AG09309 (cell line): Measurements from ENCODE around the gene MKS1.

ENCODE experiments used
- DNase-seq: peaks from one replicate; pipeline ENCODE4 v3.0.0-alpha.2; 2010; ENCODE audit warnings: low read depth
- H3K4me3 ChIP-seq: 2 replicates; pipeline ENCODE4 v1.5.1; 2011; ENCODE audit warnings: mild to moderate bottlenecking, low read depth, low read length, moderate library complexity; ENCODE audit not compliant: control insufficient read depth
- CTCF ChIP-seq: IDR thresholded peaks from 2 replicates; pipeline ENCODE4 v1.5.1; 2011; ENCODE audit warnings: mild to moderate bottlenecking, low read depth, low read length, inconsistent platforms; ENCODE audit not compliant: insufficient read depth, control insufficient read depth; ENCODE audit errors: missing control alignments

MKS1 gene

GRCh38 chr17:58250344-58251011 lies 31.4 kb upstream of the MKS1 start:
- H3K4me3 ChIP-seq, result no peak overlapping the region
- DNase-seq, result no peak
- TF ChIP-seq CTCF, result no peak

GRCh38 chr17:58249270-58250133 lies 30.4 kb upstream of the MKS1 start:
- peak overlapping the region; percentile 49 for H3K4me3 ChIP-seq
- TF ChIP-seq CTCF, result peak; percentile 96
- DNase-seq, result no peak

- H3K4me3 ChIP-seq, result peak overlapping the region; percentile 49
- no peak for DNase-seq
- no peak for TF ChIP-seq CTCF
Observed at GRCh38 chr17:58248955-58249269, 29.9 kb upstream of the MKS1 start.

DNA sequence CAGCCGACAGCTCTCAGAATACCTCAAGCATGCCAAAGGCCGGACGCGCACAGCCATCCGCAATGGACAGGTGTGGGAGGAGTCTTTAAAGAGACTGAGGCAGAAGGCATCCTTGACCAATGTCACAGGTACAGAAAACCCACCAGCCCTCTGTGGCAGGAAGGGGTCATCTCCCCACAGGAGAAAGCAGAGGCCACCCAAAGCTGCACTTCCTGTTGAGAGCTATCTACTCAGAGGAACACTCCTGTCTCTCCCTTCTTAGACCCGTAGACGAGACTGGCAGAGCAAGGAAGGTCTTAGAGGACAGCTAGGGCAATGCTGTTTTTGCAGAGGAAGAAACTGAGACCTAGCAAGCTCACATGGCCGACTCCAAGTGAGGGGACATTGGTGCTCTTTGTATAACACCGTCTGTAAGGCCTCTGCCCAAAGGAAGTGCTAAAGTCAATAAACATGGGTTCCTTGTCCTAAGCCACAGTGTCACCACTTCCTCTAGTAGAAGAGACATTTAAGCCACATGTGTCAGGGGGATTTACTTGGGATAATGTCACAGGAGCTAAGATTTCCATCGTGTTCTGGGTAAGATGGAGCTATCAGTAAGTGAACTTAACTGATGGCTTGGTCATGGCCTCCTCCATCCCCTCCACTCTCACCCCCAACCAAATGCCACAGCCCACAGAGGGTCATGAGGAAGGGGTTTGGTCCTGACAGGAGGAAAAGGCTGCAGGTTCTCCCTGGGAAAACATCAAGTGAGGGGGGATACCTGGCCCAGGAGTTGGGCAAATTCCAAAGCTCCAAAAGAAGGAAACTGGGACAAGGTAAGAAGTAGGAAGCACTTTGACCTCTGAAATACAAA lies 28.7 kb upstream of the MKS1 start:
- DNase-seq, result no peak
- no peak overlapping the region for H3K4me3 ChIP-seq
- no peak for TF ChIP-seq CTCF

DNA sequence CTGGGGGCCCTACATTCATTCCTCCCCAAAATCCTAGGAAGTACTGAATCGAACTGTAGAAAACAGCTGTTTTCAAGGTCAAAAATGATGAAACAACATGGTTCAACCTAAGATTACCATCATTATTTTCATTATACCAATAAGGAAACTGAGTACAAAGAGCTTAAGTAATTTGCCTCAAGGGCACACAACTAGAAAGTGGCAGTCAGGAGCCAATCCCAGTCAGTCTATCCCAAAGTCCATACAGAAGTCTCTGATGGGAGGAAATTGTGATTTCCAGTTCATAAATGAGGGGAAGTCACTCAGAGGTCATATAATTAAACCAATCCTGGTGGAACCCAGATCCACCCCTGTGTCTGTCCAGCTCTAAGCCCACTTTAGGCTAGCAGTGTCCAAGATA lies 27.7 kb upstream of the MKS1 start:
- TF ChIP-seq CTCF, result no peak
- no peak for DNase-seq
- no peak overlapping the region for H3K4me3 ChIP-seq

DNA sequence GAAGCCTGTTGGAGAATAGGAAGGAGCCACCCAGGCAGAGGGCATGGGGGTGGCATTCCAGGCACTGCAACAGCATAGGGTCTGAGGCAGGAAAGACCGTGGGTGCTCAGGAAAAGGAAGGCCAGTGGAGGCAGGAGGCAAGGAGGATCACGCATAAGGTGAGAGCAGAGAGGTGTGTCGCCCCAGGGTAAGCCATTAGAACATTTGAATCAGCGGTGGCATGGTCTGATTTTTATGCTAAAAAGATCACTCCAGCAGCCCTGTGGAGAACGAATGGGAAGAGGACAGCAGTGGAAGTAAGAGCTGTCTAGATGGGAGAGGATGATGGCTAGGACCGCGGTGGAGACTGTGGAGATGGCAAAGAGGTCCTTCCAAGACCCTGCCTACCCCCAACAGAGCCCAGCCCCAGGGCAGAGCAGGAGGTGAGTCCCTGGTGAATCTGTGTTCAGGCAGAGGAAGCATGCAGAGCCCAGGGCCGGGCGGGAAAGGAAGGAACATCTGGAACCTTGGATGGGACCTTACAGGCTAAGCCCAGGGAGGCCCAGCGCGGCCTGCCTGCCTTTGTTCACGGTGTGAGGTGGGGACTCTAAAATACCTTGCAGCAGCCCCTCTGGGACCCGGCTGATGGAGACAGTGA lies 27.2 kb upstream of the MKS1 start:
- no peak for TF ChIP-seq CTCF
- DNase-seq, result no peak
- no peak overlapping the region for H3K4me3 ChIP-seq
